RWPE1 (cell line): ENCODE data around the gene CTBP2.

Source experiments
- CTCF ChIA-PET: fragments of 350-600 bp; sonication (Branson Sonifier 250); formaldehyde crosslinking; extraction: SDS; loops from one replicate; lab custom pipeline; 2021; lab: Yijun Ruan, JAX
- POLR2A ChIA-PET: fragments of 400-600 bp; formaldehyde crosslinking; extraction: SDS; loops from one replicate; lab custom pipeline; 2020; ENCODE audit warnings: antibody characterized with exemption; ENCODE audit not compliant: low non-redundant PET; lab: Yijun Ruan, JAX
- DNase-seq: peaks from one replicate; pipeline ENCODE4 v3.0.0; 2012; ENCODE audit warnings: low spot score
- H3K27ac ChIP-seq: fragments of 450-650 bp; 2 replicates; pipeline ENCODE4 v1.5.1; 2017
- CTCF ChIP-seq: fragments of 450-650 bp; conservative IDR thresholded peaks from 2 replicates; pipeline ENCODE4 v1.5.1; 2017; ENCODE audit warnings: low read depth, mild to moderate bottlenecking

CTBP2 gene

DNA sequence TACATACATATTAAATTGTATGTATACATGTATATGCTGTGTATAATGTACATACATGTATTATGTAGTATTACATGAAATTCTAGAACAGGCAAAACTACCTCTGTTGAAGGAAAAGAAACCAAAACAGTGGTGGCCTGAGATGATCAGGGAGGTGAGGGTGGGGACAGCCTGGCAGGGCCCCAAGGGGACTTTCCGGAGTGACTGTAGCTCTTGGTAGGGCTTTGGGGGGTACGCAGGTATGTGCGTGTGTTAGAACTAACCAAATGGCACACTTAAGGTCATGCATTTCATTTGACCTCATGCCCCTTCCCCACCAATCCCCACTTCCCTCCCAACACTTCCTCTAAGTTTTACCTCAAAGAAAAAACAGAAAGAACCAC is 31.3 kb downstream of the CTBP2 start:
- no peak for DNase-seq
- ChIA-PET POLR2A (no interaction called here), CTCF (interaction anchor here (0.6 kb wide), 1 partner anchor 24 kb away, joined by 3 read pairs; no protein-coding TSS in a partner anchor)
- H3K27ac ChIP-seq = peak overlapping the region; percentile 48
- no peak for TF ChIP-seq CTCF

DNA sequence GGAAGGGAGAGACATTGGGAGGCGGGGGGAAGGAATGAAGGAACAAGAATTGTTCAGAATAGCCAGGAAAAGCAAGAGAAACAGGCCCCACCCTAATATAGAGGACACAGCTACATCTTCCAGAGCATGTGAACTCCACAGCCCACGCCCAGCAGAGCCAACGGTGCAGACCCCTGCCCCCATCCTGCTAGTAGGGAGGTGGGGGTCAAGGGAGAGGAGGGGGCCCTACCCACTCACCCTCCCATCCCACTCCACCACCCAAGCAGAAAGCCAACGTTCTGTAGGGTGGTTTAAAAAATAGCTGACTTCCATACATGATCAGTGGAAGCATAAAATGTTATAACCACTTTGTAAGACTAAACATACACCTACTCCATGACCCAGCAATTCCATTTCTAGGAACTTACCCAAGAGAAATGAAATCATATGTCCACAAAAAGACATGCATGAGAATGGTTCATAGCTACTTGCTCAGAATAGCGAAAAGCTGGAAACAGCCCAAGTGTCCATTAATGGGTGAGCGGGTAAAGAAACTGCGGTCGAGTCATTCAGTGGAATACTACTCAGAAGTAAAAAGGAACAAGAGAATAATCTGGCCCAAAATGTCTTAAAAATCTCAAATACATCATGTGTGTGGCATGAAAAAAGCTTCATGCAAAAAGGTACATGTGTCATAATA is 31.8 kb downstream of the CTBP2 start:
- ChIA-PET CTCF (interaction anchor here (0.6 kb wide), 1 partner anchor 24 kb away, joined by 3 read pairs; no protein-coding TSS in a partner anchor), POLR2A (no interaction called here)
- H3K27ac ChIP-seq = peak overlapping the region; percentile 63
- no peak for DNase-seq
- TF ChIP-seq CTCF = no peak

DNA sequence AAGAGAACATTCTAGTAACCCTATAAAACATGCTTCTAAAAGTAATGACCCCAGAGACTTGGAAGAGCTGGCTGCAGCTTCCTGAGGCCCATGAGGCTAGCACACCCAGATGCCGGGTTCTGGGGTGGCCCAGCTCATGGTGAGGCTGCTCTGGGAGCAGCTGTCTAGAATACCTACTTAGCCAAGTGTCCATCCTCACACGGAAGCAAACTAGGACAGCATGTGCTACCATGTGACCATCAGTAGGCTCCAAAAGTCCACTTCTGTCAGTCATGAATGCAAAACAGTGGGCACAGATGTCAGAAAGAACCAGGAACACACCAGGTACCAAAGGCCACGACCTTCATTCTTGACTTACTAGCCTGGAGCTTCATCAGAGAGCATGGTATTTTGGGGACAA is 32.4 kb downstream of the CTBP2 start:
- peak overlapping the region; percentile 63 for H3K27ac ChIP-seq
- no peak for DNase-seq
- no peak for TF ChIP-seq CTCF
- ChIA-PET POLR2A (no interaction called here), CTCF (no interaction called here)

- no peak for TF ChIP-seq CTCF
- POLR2A ChIA-PET = no interaction called here
- H3K27ac ChIP-seq = peak overlapping the region; percentile 63
- CTCF ChIA-PET = interaction anchor here (0.6 kb wide), 1 partner anchor 58 kb away, joined by 3 read pairs; no protein-coding TSS in a partner anchor
- peak; percentile 45 for DNase-seq
Observed at GRCh38 chr10:125127110-125127509, 33.3 kb downstream of the CTBP2 start.

GRCh38 chr10:125125951-125126735 is 34.2 kb downstream of the CTBP2 start:
- ChIA-PET CTCF (interaction anchor here (0.5 to 1.0 kb wide), 2 partner anchors 17 to 47 kb away, joined by 3 read pairs; no protein-coding TSS in a partner anchor), POLR2A (no interaction called here)
- H3K27ac ChIP-seq = peak overlapping the region; percentile 63
- DNase-seq = no peak
- no peak for TF ChIP-seq CTCF

GRCh38 chr10:125124907-125125306 is 35.5 kb downstream of the CTBP2 start:
- no peak for TF ChIP-seq CTCF
- H3K27ac ChIP-seq = peak overlapping the region; percentile 99
- POLR2A ChIA-PET = no interaction called here
- DNase-seq = no peak
- CTCF ChIA-PET = interaction anchor here (1.0 to 1.6 kb wide), 3 partner anchors 18 to 68 kb away, joined by 3 to 4 read pairs (median 3); no protein-coding TSS in a partner anchor
